Ovary (tissue), 3 donors: ENCODE measurements around the gene HTR3A.

Experiments used
- CTCF ChIP-seq, 3 donors: fragments of 450-650 bp in 2 of 3; fragments of 200-600 bp in 1 of 3; IDR thresholded peaks; one replicate each; pipeline versions ENCODE4 v1.5.1 to v1.8.0; 2016 to 2022; ENCODE audit warnings: antibody characterized with exemption in 3 of 3, mild to moderate bottlenecking in 1 of 3
- POLR2A ChIP-seq: fragments of 450-650 bp; IDR thresholded peaks from one replicate; pipeline ENCODE4 v1.6.1; 2017; ENCODE audit warnings: antibody characterized with exemption, mild to moderate bottlenecking, moderate library complexity
- donor health status: DM: no; HTN: no; CAD: no.

- TF ChIP-seq CTCF (IDR thresholded peaks at IDR 0.05) (no peak), POLR2A (no peak)
Measured at GRCh38 chr11:113952070-113952469, 22.8 kb upstream of the HTR3A start.
